ENCODE measurements around the gene TOMM70.

DNA sequence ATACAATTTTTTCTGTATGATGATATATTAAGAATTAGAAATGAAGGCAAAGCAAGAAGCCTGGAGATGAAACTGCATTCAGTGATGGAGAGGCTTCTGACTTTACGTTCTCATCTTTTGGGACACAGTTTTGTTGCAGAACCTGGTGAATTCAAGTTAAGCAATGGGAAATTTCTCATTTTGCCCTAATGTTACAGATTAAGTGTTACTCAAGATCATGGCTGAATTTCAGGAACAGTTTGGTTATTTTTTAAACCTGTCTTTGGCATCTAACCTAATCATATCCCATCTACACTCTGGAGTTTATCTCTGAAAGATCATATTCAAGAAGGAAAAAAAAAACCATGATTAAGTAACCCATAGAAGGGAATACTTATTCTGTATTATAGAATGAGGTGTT, 60.4 kb downstream of the TOMM70 start:
- TF ChIP-seq EZH2 (IDR thresholded peaks at IDR 0.05; ENCODE audit: borderline replicate concordance, low read length), result no peak
- TF ChIP-seq, protein P1, sequence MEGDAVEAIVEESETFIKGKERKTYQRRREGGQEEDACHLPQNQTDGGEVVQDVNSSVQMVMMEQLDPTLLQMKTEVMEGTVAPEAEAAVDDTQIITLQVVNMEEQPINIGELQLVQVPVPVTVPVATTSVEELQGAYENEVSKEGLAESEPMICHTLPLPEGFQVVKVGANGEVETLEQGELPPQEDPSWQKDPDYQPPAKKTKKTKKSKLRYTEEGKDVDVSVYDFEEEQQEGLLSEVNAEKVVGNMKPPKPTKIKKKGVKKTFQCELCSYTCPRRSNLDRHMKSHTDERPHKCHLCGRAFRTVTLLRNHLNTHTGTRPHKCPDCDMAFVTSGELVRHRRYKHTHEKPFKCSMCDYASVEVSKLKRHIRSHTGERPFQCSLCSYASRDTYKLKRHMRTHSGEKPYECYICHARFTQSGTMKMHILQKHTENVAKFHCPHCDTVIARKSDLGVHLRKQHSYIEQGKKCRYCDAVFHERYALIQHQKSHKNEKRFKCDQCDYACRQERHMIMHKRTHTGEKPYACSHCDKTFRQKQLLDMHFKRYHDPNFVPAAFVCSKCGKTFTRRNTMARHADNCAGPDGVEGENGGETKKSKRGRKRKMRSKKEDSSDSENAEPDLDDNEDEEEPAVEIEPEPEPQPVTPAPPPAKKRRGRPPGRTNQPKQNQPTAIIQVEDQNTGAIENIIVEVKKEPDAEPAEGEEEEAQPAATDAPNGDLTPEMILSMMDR (IDR thresholded peaks at IDR 0.05; ENCODE audit: low read length), result no peak
